B cell (primary cell): ENCODE results near the gene MAP4K1. TPM values are rescaled to one million over a fixed set of nuclear protein-coding genes. Genes with fewer than 3 reads are reported as not detected.

ENCODE experiments used
- ATAC-seq: fragments of 200-7000 bp; cut with Tn5 transposase; one replicate; pipeline ENCODE4 v1.10.0; 2021; ENCODE audit warnings: low read depth, mild to moderate bottlenecking, moderate number of reproducible peaks, moderate library complexity
- CTCF ChIA-PET: fragments of 350-600 bp; sonication (Branson Sonifier 250); formaldehyde crosslinking; loops from one replicate; lab custom pipeline; 2021; ENCODE audit warnings: antibody characterized with exemption, inconsistent platforms; lab: Charles Lee
- POLR2A ChIA-PET: fragments of 350-600 bp; sonication (Branson Sonifier 250); formaldehyde crosslinking; loops from one replicate; lab custom pipeline; 2021; ENCODE audit warnings: antibody characterized with exemption; lab: Charles Lee
- DNase-seq: peaks from one replicate; pipeline ENCODE4 v3.0.0; 2013
- H2AFZ ChIP-seq: 2 replicates; pipeline ENCODE4 v1.6.1; 2012; ENCODE audit warnings: mild to moderate bottlenecking, low read depth, low read length; ENCODE audit not compliant: insufficient read depth, poor library complexity, severe bottlenecking
- H3K27ac ChIP-seq, 2 donors: 1 replicate in 1 of 2; 2 replicates in 1 of 2; pipeline ENCODE4 v1.5.1; 2012 to 2013; ENCODE audit warnings: low read length in 2 of 2, mild to moderate bottlenecking in 2 of 2, moderate library complexity in 1 of 2
- H3K27me3 ChIP-seq, 4 experiments: fragments of 200-600 bp in 1 of 4; sonication (generic) in 1 of 4; replicated peaks in 1 of 4; 1 replicate in 2 of 4; 2 replicates in 2 of 4; pipeline versions ENCODE4 v1.6.1 to v1.7.0; 2013 to 2016; ENCODE audit warnings: low read length in 3 of 4, mild to moderate bottlenecking in 2 of 4, mixed read lengths in 1 of 4, moderate library complexity in 1 of 4; ENCODE audit not compliant: insufficient read depth in 4 of 4, control insufficient read depth in 3 of 4; ENCODE audit errors: control extremely low read depth in 1 of 4
- H3K36me3 ChIP-seq, 2 experiments: replicated peaks in 1 of 2; 1 replicate in 1 of 2; 2 replicates in 1 of 2; pipeline versions ENCODE4 v1.6.1 to v1.7.1; 2013; ENCODE audit warnings: low read length in 1 of 2; ENCODE audit not compliant: insufficient read depth in 2 of 2, control insufficient read depth in 1 of 2; ENCODE audit errors: control extremely low read depth in 1 of 2, extremely low read depth in 1 of 2
- H3K4me1 ChIP-seq, 2 donors: fragments of 200-600 bp in 1 of 2; sonication (generic) in 1 of 2; 1 replicate in 1 of 2; 2 replicates in 1 of 2; pipeline versions ENCODE4 v1.5.1 to v1.6.1; 2013 to 2017; ENCODE audit warnings: low read length in 2 of 2; ENCODE audit not compliant: control insufficient read depth in 2 of 2, insufficient read depth in 2 of 2
- H3K4me2 ChIP-seq: replicated peaks from 2 replicates; pipeline ENCODE3; 2012; ENCODE audit warnings: mild to moderate bottlenecking, low read depth, low read length; ENCODE audit not compliant: poor library complexity, severe bottlenecking
- H3K4me3 ChIP-seq, 5 experiments: fragments of 200-600 bp in 1 of 5; sonication (generic) in 1 of 5; 1 replicate in 3 of 5; 2 replicates in 2 of 5; pipeline versions ENCODE4 v1.5.1 to v1.7.0; 2011 to 2016; ENCODE audit warnings: low read length in 4 of 5, mild to moderate bottlenecking in 4 of 5, low read depth in 2 of 5, control low read depth in 1 of 5, moderate library complexity in 1 of 5; ENCODE audit not compliant: insufficient read depth in 1 of 5; ENCODE audit errors: control extremely low read depth in 1 of 5, extremely low read depth in 1 of 5
- H3K79me2 ChIP-seq: fragments of 200-600 bp; sonication (generic); one replicate; pipeline ENCODE4 v1.6.0; 2016; ENCODE audit warnings: low read length; ENCODE audit not compliant: control insufficient read depth, insufficient read depth
- H3K9ac ChIP-seq: fragments of 200-600 bp; sonication (generic); 2 replicates; pipeline ENCODE4 v1.6.1; 2017; ENCODE audit warnings: mild to moderate bottlenecking, low read length, moderate library complexity
- H3K9me3 ChIP-seq, 3 donors: one replicate each; pipeline versions ENCODE4 v1.6.1 to v1.7.1; 2013; ENCODE audit warnings: low read length in 2 of 3; ENCODE audit not compliant: control insufficient read depth in 2 of 3, insufficient read depth in 1 of 3; ENCODE audit errors: control extremely low read depth in 1 of 3
- H4K20me1 ChIP-seq: 2 replicates; pipeline ENCODE4 v1.6.0; 2012; ENCODE audit warnings: mild to moderate bottlenecking, low read length; ENCODE audit not compliant: insufficient read depth, control insufficient read depth, poor library complexity, severe bottlenecking
- H3K27ac Mint-ChIP-seq: one replicate; pipeline ENCODE4 v1.8.0; 2021; ENCODE audit warnings: mixed read lengths
- H3K27me3 Mint-ChIP-seq: one replicate; pipeline ENCODE4 v1.8.0; 2021; ENCODE audit warnings: mixed read lengths
- H3K4me1 Mint-ChIP-seq: one replicate; pipeline ENCODE4 v1.8.0; 2021; ENCODE audit warnings: mixed read lengths
- H3K4me3 Mint-ChIP-seq: one replicate; pipeline ENCODE4 v1.8.0; 2021; ENCODE audit warnings: mixed read lengths
- H3K9me3 Mint-ChIP-seq: one replicate; pipeline ENCODE4 v1.8.0; 2022; ENCODE audit warnings: mixed read lengths; ENCODE audit not compliant: insufficient read depth
- EZH2 ChIP-seq: IDR thresholded peaks from 2 replicates; pipeline ENCODE4 v1.6.1; 2012; ENCODE audit warnings: borderline replicate concordance, low read depth, mild to moderate bottlenecking, moderate library complexity, low read length; ENCODE audit not compliant: insufficient read depth, poor library complexity, severe bottlenecking
- WGBS: methylation state at CpG from one replicate; pipeline ENCODE4 v1.1.5; 2013; ENCODE audit warnings: missing lambda C conversion rate; ENCODE audit not compliant: insufficient coverage; 5-methylcytosine and 5-hydroxymethylcytosine counted together
- intact Hi-C: fragments of 100-400 bp; cut with micrococcal nuclease; formaldehyde crosslinking; loops from one replicate; pipeline ENCODE4 v1.10.0; 2022
- polyA plus RNA-seq: library from polyadenylated mRNA; depleted of rRNA; stranded (reverse); fragments of >200 nt; gene quantifications from 2 replicates; pipeline ENCODE4 v1.2.3, GENCODE V29; 2012
- total RNA-seq, 2 donors: library from RNA; stranded (reverse); fragments of 120-200 nt in 1 of 2; gene quantifications; 1 replicate in 1 of 2; 2 replicates in 1 of 2; pipeline versions ENCODE4 v1.2.3 to v1.2.4, GENCODE V29; 2013 to 2022
- TF ChIP-seq, protein P1 (sequence below): fragments of 200-600 bp; IDR thresholded peaks from one replicate; pipeline ENCODE4 v1.8.0; 2022; ENCODE audit warnings: antibody characterized with exemption, mild to moderate bottlenecking

MAP4K1 gene
- total and polyA plus RNA-seq, 2 donors (not counting 1 experiment from before 2014, with no cell fraction given) = 291 to 415 TPM

DNA sequence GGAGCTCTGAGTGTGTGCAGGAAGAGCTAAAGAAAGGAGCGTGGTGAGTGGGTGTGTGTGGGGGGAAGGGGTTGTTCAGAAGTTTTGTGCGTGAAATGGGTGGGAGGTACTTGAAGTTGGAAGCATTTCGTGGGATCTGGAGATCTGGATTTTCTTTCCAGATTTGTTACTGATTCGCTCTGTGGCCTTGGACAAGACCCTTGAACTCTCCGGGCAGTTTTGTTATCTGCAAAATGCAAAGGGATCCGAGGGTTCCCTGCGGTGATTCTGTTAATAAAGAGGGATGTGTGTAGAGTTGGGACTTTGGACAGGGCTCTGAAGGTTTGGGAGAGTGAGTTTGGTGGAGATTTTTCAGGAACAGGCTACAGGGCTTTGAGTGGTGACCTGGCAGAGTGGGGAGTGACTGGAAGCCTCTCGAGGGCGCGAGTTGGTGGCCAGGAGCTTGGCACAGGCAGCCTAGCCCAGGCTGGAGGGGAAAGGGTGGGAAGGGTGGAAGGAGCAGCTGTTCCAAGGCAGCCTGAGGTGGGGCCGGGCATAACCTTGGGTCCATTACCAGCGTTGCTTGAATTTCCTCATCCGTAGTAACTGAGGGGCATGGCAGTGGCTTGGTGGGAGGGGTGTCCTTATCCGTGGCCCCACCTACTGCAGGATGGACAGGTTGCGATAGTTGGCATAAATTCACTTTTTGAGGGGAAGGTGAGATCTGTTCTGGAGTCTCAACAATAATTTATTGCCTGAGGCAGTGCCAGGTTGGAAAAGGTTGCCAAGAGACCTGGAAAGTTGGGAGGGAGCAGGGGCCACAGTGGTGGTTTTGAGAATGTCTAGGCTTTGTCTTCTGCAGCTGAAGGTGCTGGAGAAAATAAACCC, 31.8 kb upstream of the MAP4K1 start:
- Histone ChIP-seq H3K27ac (peak overlapping the region in 1 of 2 donors; percentile 11), H3K4me1 (peaks cover 21 to 31% of the 10 kb centered on the region in 2 donors), H3K4me3 (peak overlapping the region; percentile 2 to 96 (median 91)), H2AFZ (peak overlapping the region; percentile 82), H4K20me1 (peaks cover 43% of the 10 kb centered on the region), H3K9ac (peak overlapping the region; percentile 86), H3K4me2 (peak overlapping the region; percentile 83), H3K36me3 (peaks cover 0 to 4% of the 10 kb centered on the region in 2 experiments), H3K9me3 (no peaks in the 10 kb centered on the region), H3K27me3 (no peaks in the 10 kb centered on the region), H3K79me2 (peaks cover 66% of the 10 kb centered on the region)
- ATAC-seq (no peak), DNase-seq (no peak)
- CTCF ChIA-PET = interaction anchor here (1.1 to 2.2 kb wide), 2 partner anchors 15 to 281 kb away, joined by 3 to 6 read pairs; partner anchors contain the start of gene SARS2
- peak overlapping the region; percentile 90 for H3K4me3 Mint-ChIP-seq
- intact Hi-C loops = loop anchor here (5.0 to 10.0 kb wide), 3 partner anchors 38 to 203 kb away; no protein-coding TSS in a partner anchor
- TF ChIP-seq, protein P1, sequence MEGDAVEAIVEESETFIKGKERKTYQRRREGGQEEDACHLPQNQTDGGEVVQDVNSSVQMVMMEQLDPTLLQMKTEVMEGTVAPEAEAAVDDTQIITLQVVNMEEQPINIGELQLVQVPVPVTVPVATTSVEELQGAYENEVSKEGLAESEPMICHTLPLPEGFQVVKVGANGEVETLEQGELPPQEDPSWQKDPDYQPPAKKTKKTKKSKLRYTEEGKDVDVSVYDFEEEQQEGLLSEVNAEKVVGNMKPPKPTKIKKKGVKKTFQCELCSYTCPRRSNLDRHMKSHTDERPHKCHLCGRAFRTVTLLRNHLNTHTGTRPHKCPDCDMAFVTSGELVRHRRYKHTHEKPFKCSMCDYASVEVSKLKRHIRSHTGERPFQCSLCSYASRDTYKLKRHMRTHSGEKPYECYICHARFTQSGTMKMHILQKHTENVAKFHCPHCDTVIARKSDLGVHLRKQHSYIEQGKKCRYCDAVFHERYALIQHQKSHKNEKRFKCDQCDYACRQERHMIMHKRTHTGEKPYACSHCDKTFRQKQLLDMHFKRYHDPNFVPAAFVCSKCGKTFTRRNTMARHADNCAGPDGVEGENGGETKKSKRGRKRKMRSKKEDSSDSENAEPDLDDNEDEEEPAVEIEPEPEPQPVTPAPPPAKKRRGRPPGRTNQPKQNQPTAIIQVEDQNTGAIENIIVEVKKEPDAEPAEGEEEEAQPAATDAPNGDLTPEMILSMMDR = no peak
- TF ChIP-seq EZH2 = no peak
- peaks cover 45% of the 10 kb centered on the region for H3K4me1 Mint-ChIP-seq
- POLR2A ChIA-PET = interaction anchor here (0.5 to 0.6 kb wide), 3 partner anchors 44 to 228 kb away, joined by 3 to 5 read pairs (median 3); no protein-coding TSS in a partner anchor
- H3K27me3 Mint-ChIP-seq = no peaks in the 10 kb centered on the region
- 40% methylated on average over 14 of the region's 15 CpGs for WGBS
- no peaks in the 10 kb centered on the region for H3K9me3 Mint-ChIP-seq
- H3K27ac Mint-ChIP-seq = peak overlapping the region; percentile 68
